HCT116 (cell line): ENCODE measurements around the gene RACGAP1. TPM values are rescaled to one million over a fixed set of nuclear protein-coding genes. Genes with fewer than 3 reads are reported as not detected.

Source experiments
- ATAC-seq: fragments of 200-7000 bp; cut with Tn5 transposase; 2 replicates; pipeline ENCODE4 v1.9.1; 2020; ENCODE audit warnings: mild to moderate bottlenecking, moderate library complexity
- BruUV-seq: library from RNA; stranded (reverse); fragments of 400-500 nt; replicated peaks from 2 replicates; lab custom pipeline; 2021; lab: Mats Ljungman, UMichigan
- CTCF ChIA-PET: fragments of 300-600 bp; sonication (Branson Sonifier 250); formaldehyde crosslinking; loops from one replicate; lab custom pipeline; 2021; ENCODE audit warnings: antibody characterized with exemption; lab: Charles Lee
- POLR2A ChIA-PET: fragments of 300-600, 350-600 bp; sonication (Branson Sonifier 250); formaldehyde crosslinking; loops from one replicate; lab custom pipeline; 2021; ENCODE audit warnings: antibody characterized with exemption; lab: Charles Lee
- RAD21 ChIA-PET, 2 experiments: fragments of 300-600 bp; sonication (Branson Sonifier 250); formaldehyde crosslinking; loops; one replicate each; lab custom pipeline; 2023; ENCODE audit warnings: low total read pairs in 2 of 2; ENCODE audit not compliant: uncharacterized antibody in 2 of 2, unreplicated experiment in 2 of 2, low non-redundant PET in 1 of 2; lab: Charles Lee
- DNase-seq: peaks from one replicate; pipeline ENCODE4 v3.0.0-alpha.2; 2010; ENCODE audit warnings: low read depth, low spot score
- H2AFZ ChIP-seq: fragments of 200-600 bp; shearing (Covaris generic), sonication (generic); 2 replicates; pipeline ENCODE4 v1.6.1; 2017; ENCODE audit warnings: low read depth, mixed run types, mixed read lengths, antibody characterized with exemption, low read length; ENCODE audit not compliant: poor library complexity, severe bottlenecking
- H3K27ac ChIP-seq: 2 replicates; pipeline ENCODE4 v1.5.1; 2012; ENCODE audit warnings: low read depth, low read length
- H3K27me3 ChIP-seq: fragments of 200-600 bp; sonication (generic); 2 replicates; pipeline ENCODE4 v1.6.1; 2016; ENCODE audit warnings: mixed run types, low read length, mixed read lengths; ENCODE audit not compliant: insufficient read depth
- H3K36me3 ChIP-seq, 2 experiments: fragments of 200-500 bp in 1 of 2; fragments of 200-600 bp in 1 of 2; sonication (Bioruptor generic) in 1 of 2; sonication (generic) in 1 of 2; 2 replicates each; pipeline versions ENCODE4 v1.5.1 to v1.6.1; 2014 to 2016; ENCODE audit warnings: low read length in 2 of 2, inconsistent platforms in 1 of 2, mixed read lengths in 1 of 2, mixed run types in 1 of 2; ENCODE audit not compliant: insufficient read depth in 2 of 2, control insufficient read depth in 1 of 2
- H3K4me1 ChIP-seq, 2 experiments: fragments of 200-600 bp in 1 of 2; sonication (generic) in 1 of 2; 2 replicates each; pipeline versions ENCODE4 v1.5.1 to v1.6.1; 2012 to 2017; ENCODE audit warnings: low read length in 2 of 2, inconsistent platforms in 1 of 2, mild to moderate bottlenecking in 1 of 2, mixed read lengths in 1 of 2, mixed run types in 1 of 2, moderate library complexity in 1 of 2; ENCODE audit not compliant: insufficient read depth in 2 of 2, control insufficient read depth in 1 of 2
- H3K4me2 ChIP-seq: fragments of 200-600 bp; sonication (generic); 2 replicates; pipeline ENCODE4 v1.6.1; 2017; ENCODE audit warnings: mixed run types, low read length, mixed read lengths
- H3K4me3 ChIP-seq, 2 experiments: fragments of 200-600 bp in 1 of 2; sonication (generic) in 1 of 2; replicated peaks in 1 of 2; 2 replicates each; pipeline ENCODE4 v1.5.1; 2011 to 2016; ENCODE audit warnings: low read length in 2 of 2, control low read depth in 1 of 2, low read depth in 1 of 2, mild to moderate bottlenecking in 1 of 2, mixed read lengths in 1 of 2, mixed run types in 1 of 2
- H3K79me2 ChIP-seq: fragments of 200-600 bp; sonication (generic); 2 replicates; pipeline ENCODE4 v1.6.1; 2017; ENCODE audit warnings: mild to moderate bottlenecking, mixed run types, low read length, moderate library complexity, mixed read lengths; ENCODE audit not compliant: insufficient read depth
- H3K9ac ChIP-seq: fragments of 200-600 bp; sonication (generic); 2 replicates; pipeline ENCODE4 v1.6.1; 2016; ENCODE audit warnings: low read length, mixed read lengths
- H3K9me2 ChIP-seq: fragments of 200-600 bp; sonication (generic), shearing (Covaris generic); 2 replicates; pipeline ENCODE4 v1.6.1; 2017; ENCODE audit warnings: mixed run types, mild to moderate bottlenecking, moderate library complexity; ENCODE audit not compliant: insufficient read depth
- H3K9me3 ChIP-seq, 2 experiments: fragments of 200-500 bp in 1 of 2; fragments of 200-600 bp in 1 of 2; sonication (Bioruptor generic) in 1 of 2; sonication (generic) in 1 of 2; 2 replicates each; pipeline ENCODE4 v1.6.1; 2014 to 2017; ENCODE audit warnings: low read length in 2 of 2, mixed read lengths in 2 of 2, inconsistent platforms in 1 of 2, low read depth in 1 of 2, mild to moderate bottlenecking in 1 of 2, mixed run types in 1 of 2, moderate library complexity in 1 of 2; ENCODE audit not compliant: control insufficient read depth in 1 of 2, insufficient read depth in 1 of 2
- H4K20me1 ChIP-seq: fragments of 200-600 bp; sonication (generic), shearing (Covaris generic); 2 replicates; pipeline ENCODE4 v1.6.1; 2017; ENCODE audit warnings: mixed run types, mild to moderate bottlenecking, moderate library complexity; ENCODE audit not compliant: insufficient read depth
- ATF3 ChIP-seq: IDR thresholded peaks from 2 replicates; pipeline ENCODE4 v1.6.1; 2012
- EZH2 ChIP-seq: fragments of 200-600 bp; sonication (generic); IDR thresholded peaks from 2 replicates; pipeline ENCODE4 v1.6.1; 2017; ENCODE audit warnings: antibody characterized with exemption, mixed run types
- EZH2phosphoT487 ChIP-seq: fragments of 200-600 bp; IDR thresholded peaks from 2 replicates; pipeline ENCODE4 v1.6.1; 2018; ENCODE audit warnings: antibody characterized with exemption, borderline replicate concordance
- FOSL1 ChIP-seq: IDR thresholded peaks from 2 replicates; pipeline ENCODE4 v1.6.1; 2012; ENCODE audit warnings: low read depth
- JUND ChIP-seq: IDR thresholded peaks from 2 replicates; pipeline ENCODE4 v1.6.1; 2012
- MAX ChIP-seq: IDR thresholded peaks from 2 replicates; pipeline ENCODE4 v1.6.1; 2012
- POLR2AphosphoS5 ChIP-seq: IDR thresholded peaks from 2 replicates; pipeline ENCODE4 v1.6.1; 2011; ENCODE audit warnings: mild to moderate bottlenecking, low read depth, low read length, moderate library complexity
- RAD21 ChIP-seq: IDR thresholded peaks from 2 replicates; pipeline ENCODE4 v1.6.1; 2012; ENCODE audit warnings: low read depth, mild to moderate bottlenecking
- REST ChIP-seq: IDR thresholded peaks from 2 replicates; pipeline ENCODE4 v1.6.1; 2012; ENCODE audit warnings: low read depth
- SIN3A ChIP-seq: IDR thresholded peaks from 2 replicates; pipeline ENCODE4 v1.6.1; 2012; ENCODE audit warnings: low read depth
- SP1 ChIP-seq: IDR thresholded peaks from 2 replicates; pipeline ENCODE4 v1.6.1; 2012; ENCODE audit warnings: low read depth
- SRF ChIP-seq: IDR thresholded peaks from 2 replicates; pipeline ENCODE4 v1.6.1; 2012; ENCODE audit warnings: low read depth
- YY1 ChIP-seq: IDR thresholded peaks from 2 replicates; pipeline ENCODE4 v1.6.1; 2011; ENCODE audit warnings: low read length, low read depth, moderate library complexity, mild to moderate bottlenecking; ENCODE audit not compliant: insufficient replicate concordance; ENCODE audit errors: extremely low read depth
- ZBTB33 ChIP-seq: IDR thresholded peaks from 2 replicates; pipeline ENCODE4 v1.6.1; 2011; ENCODE audit warnings: mild to moderate bottlenecking, low read length, moderate library complexity; ENCODE audit not compliant: insufficient replicate concordance; ENCODE audit errors: extremely low read depth
- ZNF274 ChIP-seq: fragments of 200-500 bp; sonication (Bioruptor generic); IDR thresholded peaks from 2 replicates; pipeline ENCODE4 v1.6.1; 2014; ENCODE audit warnings: mild to moderate bottlenecking, low read depth, low read length, inconsistent platforms
- intact Hi-C: fragments of 100-400 bp; cut with micrococcal nuclease; formaldehyde crosslinking; loops from 2 replicates; pipeline ENCODE4 v1.10.0; 2022
- total RNA-seq: library from RNA; stranded (reverse); gene quantifications from one replicate; pipeline ENCODE4 v1.2.1, GENCODE V29; 2021; ENCODE audit not compliant: unreplicated experiment

RACGAP1 gene
- total RNA-seq, 1 experiment from 2014 or later: 147 TPM

GRCh38 chr12:49953961-49954846 lies 71.1 kb downstream of the RACGAP1 start:
- Histone ChIP-seq H3K27me3 (no peaks in the 10 kb centered on the region), H3K4me1 (peaks cover 3 to 4% of the 10 kb centered on the region in 2 experiments; a peak in 3 of 4 replicates), H2AFZ (no peak overlapping the region), H3K9me2 (no peaks in the 10 kb centered on the region), H3K9me3 (no peaks in the 10 kb centered on the region), H3K4me2 (no peak overlapping the region), H3K36me3 (no peaks in the 10 kb centered on the region), H3K4me3 (no peak overlapping the region), H4K20me1 (no peaks in the 10 kb centered on the region), H3K27ac (no peak overlapping the region), H3K79me2 (no peaks in the 10 kb centered on the region), H3K9ac (no peak overlapping the region)
- TF ChIP-seq EZH2phosphoT487: no peak
- TF ChIP-seq POLR2AphosphoS5: no peak
- no peak for TF ChIP-seq ATF3
- no peak for TF ChIP-seq ZBTB33
- TF ChIP-seq RAD21: no peak
- TF ChIP-seq SIN3A: no peak
- no peak for TF ChIP-seq YY1
- no peak for TF ChIP-seq REST
- TF ChIP-seq SRF: no peak
- no peak for TF ChIP-seq EZH2
- TF ChIP-seq JUND: no peak
- TF ChIP-seq SP1: no peak
- TF ChIP-seq ZNF274: no peak
- TF ChIP-seq FOSL1: no peak
- no peak for TF ChIP-seq MAX
- no TSS peak for BruUV-seq
- POLR2A ChIA-PET: no interaction called here
- intact Hi-C loops: no loop called here
- DNase-seq: no peak
- no peak for ATAC-seq
- RAD21 ChIA-PET: no interaction called here
- CTCF ChIA-PET: interaction anchor here (3.0 kb wide), 1 partner anchor 9 kb away, joined by 13 read pairs; no protein-coding TSS in a partner anchor
